NB4 (cell line): ENCODE results near the gene NPIPB2.

Experiments
- CTCF ChIP-seq: IDR thresholded peaks from one replicate; pipeline ENCODE4 v1.5.1; 2012; ENCODE audit warnings: low read depth, low read length
- POLR2A ChIP-seq: IDR thresholded peaks from 2 replicates; pipeline ENCODE4 v1.6.1; 2011; ENCODE audit warnings: mild to moderate bottlenecking; ENCODE audit not compliant: insufficient read length; ENCODE audit errors: extremely low read depth
- TF ChIP-seq, protein P1 (sequence below): IDR thresholded peaks from 2 replicates; pipeline ENCODE4 v1.6.1; 2011; ENCODE audit warnings: low read depth, low read length

DNA sequence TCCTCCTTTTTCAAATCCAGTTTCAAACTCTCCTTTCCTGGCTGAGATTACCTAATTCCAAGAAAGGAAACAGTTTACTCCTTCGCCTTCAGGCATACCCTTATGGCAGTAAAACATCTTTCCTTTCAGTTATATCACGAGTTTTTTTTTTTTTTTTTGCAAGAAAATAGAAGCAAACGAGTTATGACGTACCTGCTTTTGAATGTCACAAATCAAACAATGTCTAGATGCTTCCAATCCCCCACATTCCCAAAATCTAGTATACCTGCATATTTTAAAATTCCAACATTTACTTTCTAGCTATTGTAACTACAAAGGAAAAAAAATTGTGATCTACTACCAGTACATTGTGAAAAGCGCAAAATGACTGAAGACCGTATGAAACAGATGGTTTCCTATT lies 55.0 kb downstream of the NPIPB2 start:
- TF ChIP-seq CTCF: no peak
- no peak for TF ChIP-seq POLR2A
- TF ChIP-seq, protein P1, sequence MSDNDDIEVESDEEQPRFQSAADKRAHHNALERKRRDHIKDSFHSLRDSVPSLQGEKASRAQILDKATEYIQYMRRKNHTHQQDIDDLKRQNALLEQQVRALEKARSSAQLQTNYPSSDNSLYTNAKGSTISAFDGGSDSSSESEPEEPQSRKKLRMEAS: no peak
